Tibial nerve (tissue), 3 donors: ENCODE measurements around the gene RAB11FIP5.

Experiments
- CTCF ChIP-seq, 5 experiments: fragments of 200-600 bp in 3 of 5; fragments of 450-650 bp in 2 of 5; sonication (generic) in 3 of 5; IDR thresholded peaks; one replicate each; pipeline ENCODE4 v1.5.1; 2016 to 2019; ENCODE audit warnings: antibody characterized with exemption in 5 of 5, mild to moderate bottlenecking in 3 of 5, moderate library complexity in 2 of 5
- POLR2A ChIP-seq, 2 donors: fragments of 450-650 bp; IDR thresholded peaks; one replicate each; pipeline ENCODE4 v1.6.1; 2017; ENCODE audit warnings: antibody characterized with exemption in 2 of 2, mild to moderate bottlenecking in 2 of 2, moderate library complexity in 2 of 2

GRCh38 chr2:73072129-73072395 is 40.7 kb downstream of the RAB11FIP5 start:
- TF ChIP-seq CTCF (IDR thresholded peaks at IDR 0.05) (no peak), POLR2A (IDR thresholded peaks at IDR 0.05) (no peak)
